OCI-LY1 (cell line): ENCODE measurements around the gene PROSER2.
A peak's percentile ranks its signal among the peaks of the same experiment; 100 is the strongest.

Experiments used
- H2AFZ ChIP-seq: fragments of 200-600 bp; sonication (generic), shearing (Covaris generic); 2 replicates; pipeline ENCODE4 v1.6.0; 2014; ENCODE audit warnings: antibody characterized with exemption, mild to moderate bottlenecking, low read length
- H3F3A ChIP-seq: fragments of 200-600 bp; sonication (generic), shearing (Covaris generic); 2 replicates; pipeline ENCODE4 v1.6.0; 2014; ENCODE audit warnings: mild to moderate bottlenecking, antibody characterized with exemption, low read length, moderate library complexity; ENCODE audit not compliant: insufficient read depth
- H3K27ac ChIP-seq: fragments of 200-600 bp; sonication (generic); 2 replicates; pipeline ENCODE4 v1.5.1; 2014; ENCODE audit warnings: low read length, mixed run types, mild to moderate bottlenecking, low read depth; ENCODE audit not compliant: poor library complexity, severe bottlenecking
- H3K27me3 ChIP-seq: fragments of 200-600 bp; sonication (generic); 2 replicates; pipeline ENCODE4 v1.6.0; 2014; ENCODE audit warnings: antibody characterized with exemption, mild to moderate bottlenecking, low read length, moderate library complexity; ENCODE audit not compliant: insufficient read depth
- H3K36me3 ChIP-seq: fragments of 200-600 bp; sonication (generic); 2 replicates; pipeline ENCODE4 v1.6.1; 2014; ENCODE audit warnings: mild to moderate bottlenecking, antibody characterized with exemption, low read length, moderate library complexity, mixed read lengths; ENCODE audit not compliant: insufficient read depth
- H3K4me1 ChIP-seq: fragments of 200-600 bp; sonication (generic); 2 replicates; pipeline ENCODE4 v1.5.1; 2014; ENCODE audit warnings: mild to moderate bottlenecking, low read length, moderate library complexity; ENCODE audit not compliant: insufficient read depth, severe bottlenecking
- H3K4me2 ChIP-seq: fragments of 200-600 bp; sonication (generic), shearing (Covaris generic); 2 replicates; pipeline ENCODE4 v1.6.1; 2014; ENCODE audit warnings: low read length
- H3K4me3 ChIP-seq: fragments of 200-600 bp; sonication (generic); 2 replicates; pipeline ENCODE4 v1.5.1; 2014; ENCODE audit warnings: low read length, low read depth, mild to moderate bottlenecking, mixed read lengths; ENCODE audit not compliant: poor library complexity, severe bottlenecking
- H3K79me2 ChIP-seq: fragments of 200-600 bp; shearing (Covaris generic); 2 replicates; pipeline ENCODE4 v1.6.1; 2016; ENCODE audit warnings: mixed run types, low read length, mixed read lengths; ENCODE audit not compliant: insufficient read depth
- H3K9ac ChIP-seq: fragments of 200-600 bp; sonication (generic), shearing (Covaris generic); 2 replicates; pipeline ENCODE4 v1.6.1; 2014; ENCODE audit warnings: mild to moderate bottlenecking, low read length, mixed read lengths
- H3K9me2 ChIP-seq: fragments of 200-600 bp; sonication (generic), shearing (Covaris generic); 2 replicates; pipeline ENCODE4 v1.6.1; 2014; ENCODE audit warnings: low read depth, mild to moderate bottlenecking, low read length, mixed read lengths
- H3K9me3 ChIP-seq: fragments of 200-600 bp; shearing (Covaris generic); 2 replicates; pipeline ENCODE4 v1.6.1; 2014; ENCODE audit warnings: low read length, mixed read lengths
- H4K20me1 ChIP-seq: fragments of 200-600 bp; sonication (generic), shearing (Covaris generic); 2 replicates; pipeline ENCODE4 v1.6.0; 2016; ENCODE audit warnings: mild to moderate bottlenecking, low read length; ENCODE audit not compliant: insufficient read depth
- EZH2 ChIP-seq: fragments of 200-600 bp; sonication (generic), shearing (Covaris generic); IDR thresholded peaks from 2 replicates; pipeline ENCODE4 v1.8.0; 2017; ENCODE audit warnings: borderline replicate concordance, mixed run types, mild to moderate bottlenecking, antibody characterized with exemption, low read length, moderate library complexity, mixed read lengths
- TF ChIP-seq, protein P1 (sequence below): fragments of 200-600 bp; sonication (generic), shearing (Covaris generic); IDR thresholded peaks from 2 replicates; pipeline ENCODE4 v1.5.1; 2017; ENCODE audit warnings: mild to moderate bottlenecking, antibody characterized with exemption, low read length, moderate library complexity, mixed read lengths

The PROSER2 gene, protein sequence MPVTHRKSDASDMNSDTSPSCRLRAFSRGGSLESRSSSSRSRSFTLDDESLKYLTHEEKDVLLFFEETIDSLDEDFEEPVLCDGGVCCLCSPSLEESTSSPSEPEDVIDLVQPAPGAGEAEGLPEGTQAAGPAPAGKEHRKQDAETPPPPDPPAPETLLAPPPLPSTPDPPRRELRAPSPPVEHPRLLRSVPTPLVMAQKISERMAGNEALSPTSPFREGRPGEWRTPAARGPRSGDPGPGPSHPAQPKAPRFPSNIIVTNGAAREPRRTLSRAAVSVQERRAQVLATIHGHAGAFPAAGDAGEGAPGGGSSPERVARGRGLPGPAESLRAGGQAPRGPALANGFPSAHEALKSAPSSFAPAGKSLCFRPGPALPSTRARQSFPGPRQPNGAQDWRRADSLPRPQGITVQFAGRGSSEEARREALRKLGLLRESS

DNA sequence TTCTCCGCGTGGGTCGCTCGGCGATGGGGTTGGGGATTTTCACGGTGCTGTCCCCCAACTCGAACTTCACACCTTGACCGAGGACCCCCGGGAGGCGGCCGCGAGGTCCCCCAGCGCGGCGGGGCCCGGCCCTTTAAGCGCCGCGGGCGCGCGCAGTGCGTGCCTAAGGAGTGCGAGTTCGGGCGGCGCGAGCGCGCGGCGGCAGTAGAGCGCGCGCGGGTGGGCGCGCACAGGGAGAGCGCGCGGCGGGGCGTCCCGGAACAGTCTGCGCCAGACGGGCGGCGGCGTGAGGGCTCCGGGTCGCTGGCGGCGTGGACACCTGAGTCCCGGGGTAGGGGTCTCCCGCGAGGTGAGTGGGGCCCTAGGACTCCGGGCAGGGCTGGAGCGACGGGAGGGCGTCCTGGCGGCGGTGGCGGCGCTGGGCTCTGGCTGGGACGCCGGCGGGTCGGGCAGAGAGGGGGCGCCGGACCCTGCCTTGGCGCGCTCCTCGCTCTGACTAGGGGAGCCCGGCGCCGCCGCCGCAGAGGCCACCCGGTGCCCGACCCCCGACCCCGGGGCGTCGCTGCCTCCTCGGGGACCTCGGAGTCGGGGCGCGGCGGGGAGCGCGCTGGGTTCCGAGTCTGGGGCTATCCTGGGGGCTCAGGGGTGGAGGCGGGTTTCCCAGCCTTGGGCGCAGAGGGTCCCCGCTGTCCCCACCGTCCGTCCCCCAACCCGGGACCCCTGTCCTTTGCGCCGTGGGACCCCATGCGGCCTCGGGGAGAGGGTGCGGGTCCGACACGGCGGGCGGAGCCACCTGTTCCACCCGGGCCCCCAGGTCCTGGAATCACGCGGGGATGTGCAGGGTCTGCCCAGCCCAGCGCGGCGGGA, at the start of gene PROSER2:
Gene PROSER2 (plus strand): TSS at position 235 of the 867 bp plus-strand sequence. CDS start 28,722 bp downstream, outside the sequence.
- no peaks in the 10 kb centered on the region for H3K79me2 ChIP-seq
- no peaks in the 10 kb centered on the region for H3K9me2 ChIP-seq
- H3K9ac ChIP-seq: no peak within 1 kb of the TSS
- H3F3A ChIP-seq: 0 out of 2 replicates have a peak, but pooled peaks cover 3% of the 10 kb centered on the region
- H3K4me1 ChIP-seq: no peaks in the 10 kb centered on the region
- H3K27ac ChIP-seq: no peak within 1 kb of the TSS
- no peaks in the 10 kb centered on the region for H3K9me3 ChIP-seq
- H3K27me3 ChIP-seq: no peaks in the 10 kb centered on the region
- TF ChIP-seq, protein P1, sequence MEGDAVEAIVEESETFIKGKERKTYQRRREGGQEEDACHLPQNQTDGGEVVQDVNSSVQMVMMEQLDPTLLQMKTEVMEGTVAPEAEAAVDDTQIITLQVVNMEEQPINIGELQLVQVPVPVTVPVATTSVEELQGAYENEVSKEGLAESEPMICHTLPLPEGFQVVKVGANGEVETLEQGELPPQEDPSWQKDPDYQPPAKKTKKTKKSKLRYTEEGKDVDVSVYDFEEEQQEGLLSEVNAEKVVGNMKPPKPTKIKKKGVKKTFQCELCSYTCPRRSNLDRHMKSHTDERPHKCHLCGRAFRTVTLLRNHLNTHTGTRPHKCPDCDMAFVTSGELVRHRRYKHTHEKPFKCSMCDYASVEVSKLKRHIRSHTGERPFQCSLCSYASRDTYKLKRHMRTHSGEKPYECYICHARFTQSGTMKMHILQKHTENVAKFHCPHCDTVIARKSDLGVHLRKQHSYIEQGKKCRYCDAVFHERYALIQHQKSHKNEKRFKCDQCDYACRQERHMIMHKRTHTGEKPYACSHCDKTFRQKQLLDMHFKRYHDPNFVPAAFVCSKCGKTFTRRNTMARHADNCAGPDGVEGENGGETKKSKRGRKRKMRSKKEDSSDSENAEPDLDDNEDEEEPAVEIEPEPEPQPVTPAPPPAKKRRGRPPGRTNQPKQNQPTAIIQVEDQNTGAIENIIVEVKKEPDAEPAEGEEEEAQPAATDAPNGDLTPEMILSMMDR: no peak
- TF ChIP-seq EZH2: no peak
- H3K4me2 ChIP-seq: peak within 1 kb of the TSS; percentile 36; the same call in 1 of the 2 replicates
- no peaks in the 10 kb centered on the region for H3K36me3 ChIP-seq
- H4K20me1 ChIP-seq: no peaks in the 10 kb centered on the region
- H3K4me3 ChIP-seq: peak within 1 kb of the TSS; percentile 42
- H2AFZ ChIP-seq: no peak within 1 kb of the TSS

DNA sequence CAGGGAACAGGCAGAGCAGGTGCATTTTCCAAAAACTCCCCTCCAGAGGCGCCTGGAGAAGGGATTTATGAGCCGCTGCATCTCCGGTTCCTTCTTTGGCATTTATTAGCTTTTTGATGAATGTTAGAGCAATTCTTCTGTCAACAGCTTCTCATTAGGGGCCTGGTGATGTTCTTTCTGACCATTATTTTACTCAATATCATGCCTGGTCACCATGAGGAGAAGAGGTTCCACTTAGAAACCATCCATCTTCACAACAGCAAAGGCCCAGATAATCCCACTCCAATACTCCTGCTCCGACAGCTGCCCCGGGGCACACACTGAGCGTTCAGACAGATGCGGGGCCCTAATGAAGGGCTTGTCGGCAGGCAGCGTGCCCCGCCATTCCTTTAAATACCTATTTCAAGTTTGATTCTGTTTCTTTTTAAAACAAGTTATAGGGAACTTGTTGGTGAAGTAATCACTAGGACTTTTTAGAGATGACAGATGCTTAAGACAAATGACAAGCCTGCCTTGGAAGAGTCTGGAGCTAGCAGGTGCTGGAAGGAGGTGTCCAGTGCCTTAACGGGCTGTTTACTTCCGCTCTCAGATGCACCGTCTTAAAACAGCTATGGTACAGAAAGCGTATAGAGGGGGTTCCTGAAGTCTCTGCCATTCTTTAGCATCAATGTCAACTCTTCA, 49.3 kb upstream of the PROSER2 start:
- Histone ChIP-seq H3K4me3 (no peak overlapping the region), H3K4me2 (no peak overlapping the region), H3K27me3 (no peaks in the 10 kb centered on the region), H3K9me3 (no peaks in the 10 kb centered on the region), H4K20me1 (no peaks in the 10 kb centered on the region), H3K9ac (no peak overlapping the region), H3K79me2 (no peaks in the 10 kb centered on the region), H2AFZ (no peak overlapping the region), H3K4me1 (no peaks in the 10 kb centered on the region), H3K36me3 (no peaks in the 10 kb centered on the region), H3F3A (no peaks in the 10 kb centered on the region), H3K27ac (no peak overlapping the region), H3K9me2 (no peaks in the 10 kb centered on the region)
- TF ChIP-seq, protein P1: no peak
- no peak for TF ChIP-seq EZH2

DNA sequence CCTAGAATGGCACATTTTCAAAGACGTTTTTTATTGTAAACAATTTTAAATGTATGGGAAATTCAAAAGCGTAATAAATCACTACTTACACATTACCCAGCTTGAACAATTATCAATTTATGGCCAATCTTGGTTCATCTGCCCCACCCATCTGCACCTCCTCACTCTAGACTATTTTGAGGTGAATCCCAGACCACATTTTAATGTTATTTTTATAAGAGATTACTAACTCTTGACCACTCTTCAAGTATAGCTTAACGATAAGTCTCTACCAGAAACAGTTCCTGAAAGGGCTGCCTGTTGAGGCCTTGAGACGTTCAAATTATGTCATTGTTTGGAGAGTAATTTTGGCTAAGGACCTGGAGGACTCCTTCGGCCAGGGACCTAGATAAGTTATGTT, 47.7 kb upstream of the PROSER2 start:
- no peak overlapping the region for H3K4me2 ChIP-seq
- H3K79me2 ChIP-seq: no peaks in the 10 kb centered on the region
- no peak overlapping the region for H3K27ac ChIP-seq
- TF ChIP-seq, protein P1: no peak
- no peak for TF ChIP-seq EZH2
- H3K9me2 ChIP-seq: no peaks in the 10 kb centered on the region
- H3F3A ChIP-seq: no peaks in the 10 kb centered on the region
- no peak overlapping the region for H3K9ac ChIP-seq
- no peaks in the 10 kb centered on the region for H3K36me3 ChIP-seq
- no peaks in the 10 kb centered on the region for H3K27me3 ChIP-seq
- H3K4me3 ChIP-seq: no peak overlapping the region
- H3K4me1 ChIP-seq: no peaks in the 10 kb centered on the region
- no peaks in the 10 kb centered on the region for H4K20me1 ChIP-seq
- H3K9me3 ChIP-seq: no peaks in the 10 kb centered on the region
- H2AFZ ChIP-seq: no peak overlapping the region
